Measurements from ENCODE around the gene HINFP.

Gene HINFP, protein sequence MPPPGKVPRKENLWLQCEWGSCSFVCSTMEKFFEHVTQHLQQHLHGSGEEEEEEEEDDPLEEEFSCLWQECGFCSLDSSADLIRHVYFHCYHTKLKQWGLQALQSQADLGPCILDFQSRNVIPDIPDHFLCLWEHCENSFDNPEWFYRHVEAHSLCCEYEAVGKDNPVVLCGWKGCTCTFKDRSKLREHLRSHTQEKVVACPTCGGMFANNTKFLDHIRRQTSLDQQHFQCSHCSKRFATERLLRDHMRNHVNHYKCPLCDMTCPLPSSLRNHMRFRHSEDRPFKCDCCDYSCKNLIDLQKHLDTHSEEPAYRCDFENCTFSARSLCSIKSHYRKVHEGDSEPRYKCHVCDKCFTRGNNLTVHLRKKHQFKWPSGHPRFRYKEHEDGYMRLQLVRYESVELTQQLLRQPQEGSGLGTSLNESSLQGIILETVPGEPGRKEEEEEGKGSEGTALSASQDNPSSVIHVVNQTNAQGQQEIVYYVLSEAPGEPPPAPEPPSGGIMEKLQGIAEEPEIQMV

DNA sequence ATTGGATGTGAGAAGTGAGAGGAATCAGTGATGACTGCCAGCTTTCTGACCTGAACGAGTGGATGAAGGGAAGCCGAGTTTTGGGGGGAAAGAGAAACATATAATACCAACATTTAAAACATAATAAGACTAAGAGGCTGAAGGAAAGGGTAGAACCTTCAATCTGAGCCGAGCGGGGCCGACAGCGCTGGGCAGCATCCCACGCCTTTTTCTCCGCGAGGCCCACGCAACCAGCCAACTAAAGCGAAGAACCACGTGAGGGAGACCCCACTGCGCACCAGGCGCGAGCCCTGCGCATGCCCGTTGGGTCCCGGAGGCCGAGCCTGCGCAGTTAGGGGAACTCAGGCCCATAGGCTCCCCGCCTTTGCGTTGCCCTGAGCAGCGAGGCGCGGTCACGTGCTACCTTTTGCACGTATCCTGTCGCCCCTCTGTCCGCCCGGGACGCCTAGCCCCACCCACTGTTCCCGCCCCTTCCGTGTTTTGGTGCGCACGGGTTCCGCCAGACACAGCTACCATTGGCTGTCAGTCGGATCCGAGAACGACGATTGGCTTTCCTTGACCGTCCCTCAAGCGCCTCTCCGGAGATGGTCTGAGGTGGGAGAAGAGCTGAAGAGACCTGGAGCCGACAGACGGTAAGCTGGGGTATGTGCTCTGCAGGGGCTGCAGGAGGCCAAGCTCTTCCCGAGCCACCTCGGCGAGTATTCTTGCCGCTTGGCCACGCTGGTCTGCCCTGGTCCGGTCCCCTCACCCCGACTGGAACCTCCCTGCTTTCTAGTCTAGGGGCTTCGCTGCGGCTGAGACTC is at the start of gene HINFP:
Gene HINFP, plus strand, starts transcription at position 573 of the 803 bp plus-strand sequence. CDS start 5,365 bp downstream, outside the sequence.
- TF ChIP-seq, protein P1, sequence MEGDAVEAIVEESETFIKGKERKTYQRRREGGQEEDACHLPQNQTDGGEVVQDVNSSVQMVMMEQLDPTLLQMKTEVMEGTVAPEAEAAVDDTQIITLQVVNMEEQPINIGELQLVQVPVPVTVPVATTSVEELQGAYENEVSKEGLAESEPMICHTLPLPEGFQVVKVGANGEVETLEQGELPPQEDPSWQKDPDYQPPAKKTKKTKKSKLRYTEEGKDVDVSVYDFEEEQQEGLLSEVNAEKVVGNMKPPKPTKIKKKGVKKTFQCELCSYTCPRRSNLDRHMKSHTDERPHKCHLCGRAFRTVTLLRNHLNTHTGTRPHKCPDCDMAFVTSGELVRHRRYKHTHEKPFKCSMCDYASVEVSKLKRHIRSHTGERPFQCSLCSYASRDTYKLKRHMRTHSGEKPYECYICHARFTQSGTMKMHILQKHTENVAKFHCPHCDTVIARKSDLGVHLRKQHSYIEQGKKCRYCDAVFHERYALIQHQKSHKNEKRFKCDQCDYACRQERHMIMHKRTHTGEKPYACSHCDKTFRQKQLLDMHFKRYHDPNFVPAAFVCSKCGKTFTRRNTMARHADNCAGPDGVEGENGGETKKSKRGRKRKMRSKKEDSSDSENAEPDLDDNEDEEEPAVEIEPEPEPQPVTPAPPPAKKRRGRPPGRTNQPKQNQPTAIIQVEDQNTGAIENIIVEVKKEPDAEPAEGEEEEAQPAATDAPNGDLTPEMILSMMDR (IDR thresholded peaks at IDR 0.05; ENCODE audit: poor library complexity, severe bottlenecking): no peak
- Histone ChIP-seq H3K4me3 (ENCODE audit: severe bottlenecking) (peak within 1 kb of the TSS; percentile 91), H3K4me1 (ENCODE audit: insufficient read depth, poor library complexity, severe bottlenecking) (no peaks in the 10 kb centered on the region), H3K27me3 (ENCODE audit: insufficient read depth, poor library complexity, severe bottlenecking) (no peaks in the 10 kb centered on the region), H3K27ac (ENCODE audit: poor library complexity, severe bottlenecking) (peak within 1 kb of the TSS; percentile 7), H3K36me3 (ENCODE audit: low read depth) (peaks cover 14% of the 10 kb centered on the region), H3K9me3 (ENCODE audit: severe bottlenecking) (no peaks in the 10 kb centered on the region)
- DNase-seq (ENCODE audit: low spot score): peak; percentile 99
- ATAC-seq (ENCODE audit: low read depth): peak; percentile 98

DNA sequence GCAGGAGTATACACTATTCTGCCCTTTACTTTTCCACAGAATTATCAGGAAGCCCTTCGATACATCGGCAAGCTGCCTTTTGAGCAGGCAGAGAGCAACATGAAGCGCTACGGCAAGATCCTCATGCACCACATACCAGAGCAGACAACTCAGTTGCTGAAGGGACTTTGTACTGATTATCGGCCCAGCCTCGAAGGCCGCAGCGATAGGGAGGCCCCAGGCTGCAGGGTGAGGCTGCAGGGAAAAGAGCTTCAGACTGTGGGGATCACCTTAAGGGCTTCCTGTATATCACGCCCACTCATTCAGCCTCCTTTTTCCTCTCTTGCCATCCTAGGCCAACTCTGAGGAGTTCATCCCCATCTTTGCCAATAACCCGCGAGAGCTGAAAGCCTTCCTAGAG is 43.5 kb upstream of the HINFP start:
- TF ChIP-seq, protein P1 (IDR thresholded peaks at IDR 0.05; ENCODE audit: poor library complexity, severe bottlenecking): no peak
- Histone ChIP-seq H3K27ac (ENCODE audit: poor library complexity, severe bottlenecking) (no peak overlapping the region), H3K27me3 (ENCODE audit: insufficient read depth, poor library complexity, severe bottlenecking) (no peaks in the 10 kb centered on the region), H3K4me1 (ENCODE audit: insufficient read depth, poor library complexity, severe bottlenecking) (no peaks in the 10 kb centered on the region), H3K9me3 (ENCODE audit: severe bottlenecking) (no peaks in the 10 kb centered on the region), H3K4me3 (ENCODE audit: severe bottlenecking) (no peak overlapping the region), H3K36me3 (ENCODE audit: low read depth) (peaks cover 87% of the 10 kb centered on the region)
- DNase-seq (ENCODE audit: low spot score) (no peak), ATAC-seq (ENCODE audit: low read depth) (no peak)

DNA sequence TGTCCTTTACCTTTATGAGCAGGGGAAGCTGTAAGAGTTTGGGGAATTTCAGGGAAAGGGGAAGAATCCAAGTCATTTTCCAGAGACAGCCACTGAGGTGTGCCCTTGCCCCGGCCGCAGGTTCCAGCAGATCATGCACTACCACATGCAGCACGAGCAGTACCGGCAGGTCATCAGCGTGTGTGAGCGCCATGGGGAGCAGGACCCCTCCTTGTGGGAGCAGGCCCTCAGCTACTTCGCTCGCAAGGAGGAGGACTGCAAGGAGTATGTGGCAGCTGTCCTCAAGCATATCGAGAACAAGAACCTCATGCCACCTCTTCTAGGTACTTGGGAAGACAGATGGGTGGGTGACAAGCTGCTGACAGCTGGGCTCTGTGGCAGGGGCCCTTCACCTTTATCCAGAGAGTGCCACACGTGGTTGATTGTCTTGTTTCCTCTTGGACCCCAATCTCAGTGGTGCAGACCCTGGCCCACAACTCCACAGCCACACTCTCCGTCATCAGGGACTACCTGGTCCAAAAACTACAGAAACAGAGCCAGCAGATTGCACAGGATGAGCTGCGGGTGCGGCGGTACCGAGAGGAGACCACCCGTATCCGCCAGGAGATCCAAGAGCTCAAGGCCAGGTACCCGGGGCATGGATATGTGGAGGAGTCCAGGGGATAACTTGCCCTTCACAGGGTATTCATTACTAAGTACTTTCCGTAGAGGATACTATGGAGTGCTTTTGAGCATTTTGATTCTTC is 42.5 kb upstream of the HINFP start:
- no peak for DNase-seq (ENCODE audit: low spot score)
- Histone ChIP-seq H3K4me1 (ENCODE audit: insufficient read depth, poor library complexity, severe bottlenecking) (no peaks in the 10 kb centered on the region), H3K4me3 (ENCODE audit: severe bottlenecking) (no peak overlapping the region), H3K36me3 (ENCODE audit: low read depth) (peaks cover 77% of the 10 kb centered on the region), H3K27ac (ENCODE audit: poor library complexity, severe bottlenecking) (no peak overlapping the region), H3K27me3 (ENCODE audit: insufficient read depth, poor library complexity, severe bottlenecking) (no peaks in the 10 kb centered on the region), H3K9me3 (ENCODE audit: severe bottlenecking) (no peaks in the 10 kb centered on the region)
- TF ChIP-seq, protein P1 (IDR thresholded peaks at IDR 0.05; ENCODE audit: poor library complexity, severe bottlenecking): no peak
- no peak for ATAC-seq (ENCODE audit: low read depth)

DNA sequence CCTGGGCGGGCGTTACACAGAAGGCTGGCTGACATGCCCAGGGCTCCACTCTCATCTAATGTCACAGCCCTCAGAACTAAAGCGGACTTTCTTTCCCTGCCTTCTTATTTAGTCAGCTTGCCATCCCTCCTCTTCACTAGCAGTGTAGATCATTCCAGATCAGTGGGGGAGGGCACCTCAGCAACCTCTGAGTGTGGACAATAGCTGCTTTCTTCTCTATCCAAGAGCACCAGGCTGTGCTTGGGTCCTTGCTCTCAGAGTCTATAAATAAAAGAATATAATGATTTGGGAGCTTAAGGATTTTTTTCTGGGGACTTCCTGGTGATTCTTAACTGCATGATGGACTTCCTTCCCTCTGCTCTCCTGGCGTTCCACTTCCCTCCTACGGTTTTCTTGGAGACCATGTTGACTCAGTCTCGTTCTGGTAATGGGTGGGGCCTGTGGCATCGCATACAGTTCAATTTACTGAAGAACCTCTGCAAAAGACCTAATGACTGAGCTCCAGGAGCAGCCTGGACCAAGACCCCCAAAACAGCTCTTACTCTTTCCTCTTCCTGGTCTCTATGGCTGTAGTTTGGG is 39.6 kb upstream of the HINFP start:
- Histone ChIP-seq H3K27me3 (ENCODE audit: insufficient read depth, poor library complexity, severe bottlenecking) (no peaks in the 10 kb centered on the region), H3K27ac (ENCODE audit: poor library complexity, severe bottlenecking) (no peak overlapping the region), H3K4me3 (ENCODE audit: severe bottlenecking) (no peak overlapping the region), H3K36me3 (ENCODE audit: low read depth) (peaks cover 50% of the 10 kb centered on the region), H3K4me1 (ENCODE audit: insufficient read depth, poor library complexity, severe bottlenecking) (peaks cover 5% of the 10 kb centered on the region), H3K9me3 (ENCODE audit: severe bottlenecking) (no peaks in the 10 kb centered on the region)
- TF ChIP-seq, protein P1 (IDR thresholded peaks at IDR 0.05; ENCODE audit: poor library complexity, severe bottlenecking): no peak
- no peak for ATAC-seq (ENCODE audit: low read depth)
- DNase-seq (ENCODE audit: low spot score): no peak
